ENCODE results near the gene TMEM79.

DNA sequence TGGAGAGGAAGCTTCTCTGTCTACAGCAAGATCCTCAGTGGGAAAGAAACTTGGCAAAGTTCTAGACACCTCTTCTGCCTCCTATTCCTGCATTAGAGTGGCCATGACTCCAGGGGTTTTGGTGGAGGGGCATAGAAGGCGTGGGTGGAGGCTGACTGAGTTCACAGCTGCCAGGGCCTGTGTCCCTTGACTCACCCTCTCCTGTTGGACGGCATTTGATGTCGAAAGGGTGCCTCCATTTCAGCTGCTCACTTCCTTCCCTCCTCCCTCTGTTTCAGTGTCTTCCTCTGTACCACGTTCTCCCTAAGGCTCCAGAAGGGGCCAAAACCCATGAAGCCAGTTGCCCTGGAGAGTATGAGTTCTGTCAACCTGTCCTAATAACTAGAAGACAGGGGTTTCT, 632 bp downstream of the TMEM79 start:
- no peak for TF ChIP-seq EZH2 (IDR thresholded peaks at IDR 0.05)
- TF ChIP-seq POLR2AphosphoS5 (IDR thresholded peaks at IDR 0.05; ENCODE audit: borderline replicate concordance, low read depth, low read length), result no peak

All from SK-N-MC (cell line).